Measurements from ENCODE around the gene PCDH15.

DNA sequence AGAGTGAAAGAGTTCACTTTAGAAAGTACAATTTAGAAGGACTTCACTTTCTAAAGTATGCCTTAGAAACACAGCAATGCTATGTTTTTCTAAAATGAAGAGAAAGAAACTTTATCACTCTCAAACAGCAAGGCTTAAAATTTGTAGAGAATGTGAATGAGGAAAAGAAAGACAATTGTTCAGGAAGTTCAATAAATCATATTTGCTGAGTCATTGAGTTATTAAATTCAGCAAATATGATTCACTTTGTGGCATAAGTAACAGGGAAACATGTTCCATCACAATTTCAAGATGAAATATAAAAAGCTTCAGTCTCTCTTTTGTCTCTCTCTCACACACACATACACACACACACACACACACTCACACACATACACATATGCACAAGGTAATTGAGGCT, 187.9 kb downstream of the PCDH15 start:
- TF ChIP-seq CTCF (conservative IDR thresholded peaks at IDR 0.05; ENCODE audit: low read depth, low read length): no peak
- TF ChIP-seq EZH2 (IDR thresholded peaks at IDR 0.05; ENCODE audit: borderline replicate concordance, low read depth, low read length, poor library complexity, severe bottlenecking): no peak

All from A673 (cell line).